K562 (cell line): ENCODE data around the gene PLP2. TPM values are rescaled to one million over a fixed set of nuclear protein-coding genes. Genes with fewer than 3 reads are reported as not detected.

Experiments
- ATAC-seq: fragments of 200-7000 bp; cut with Tn5 transposase; 3 replicates; pipeline ENCODE4 v1.9.1; 2020; ENCODE audit warnings: moderate library complexity
- BruUV-seq: library from RNA; stranded (reverse); fragments of 400-500 nt; replicated peaks from 2 replicates; lab custom pipeline; 2021; lab: Mats Ljungman, UMichigan
- CTCF ChIA-PET: fragments of 300-600 bp; formaldehyde crosslinking; extraction: SDS; loops from one replicate; lab custom pipeline; 2021; ENCODE audit warnings: low intra/inter-chr PET ratio; lab: Yijun Ruan, JAX
- POLR2A ChIA-PET: fragments of 300-600, 350-650 bp; sonication (Branson Sonifier 250); formaldehyde crosslinking; extraction: SDS; loops from one replicate; lab custom pipeline; 2021; ENCODE audit warnings: antibody characterized with exemption, inconsistent platforms; lab: Yijun Ruan, JAX
- DNase-seq, 4 experiments: peaks; one replicate each; pipeline versions ENCODE4 v3.0.0 to v3.0.0-alpha.2; 2011 to 2018; ENCODE audit warnings: low spot score in 3 of 4, mixed read lengths in 3 of 4; ENCODE audit errors: extremely low read depth in 1 of 4
- FAIRE-seq: peaks from 2 replicates; lab custom pipeline; 2011; peaks lifted over from hg19 to GRCh38; lab: Jason Lieb, UNC
- H2AFZ ChIP-seq: 2 replicates; pipeline ENCODE4 v1.6.0; 2011; ENCODE audit warnings: low read depth, low read length, control low read depth, inconsistent platforms
- H3K27ac ChIP-seq: fragments of 200-600 bp; 3 replicates; pipeline ENCODE4 v1.8.0; 2011; ENCODE audit warnings: low read depth, mild to moderate bottlenecking, control low read depth, inconsistent platforms, low read length, moderate library complexity, mixed read lengths; ENCODE audit errors: extremely low read depth
- H3K27me3 ChIP-seq, 2 experiments: fragments of 300-600 bp in 1 of 2; 2 replicates in 1 of 2; 3 replicates in 1 of 2; pipeline versions ENCODE4 v1.6.0 to v1.8.0; 2011; ENCODE audit warnings: inconsistent platforms in 2 of 2, low read length in 2 of 2, mild to moderate bottlenecking in 1 of 2, mixed read lengths in 1 of 2, moderate library complexity in 1 of 2; ENCODE audit not compliant: control insufficient read depth in 2 of 2, insufficient read depth in 2 of 2
- H3K36me3 ChIP-seq: fragments of 300-600 bp; 3 replicates; pipeline ENCODE4 v1.8.0; 2011; ENCODE audit warnings: mild to moderate bottlenecking, low read length, inconsistent platforms; ENCODE audit not compliant: control insufficient read depth, insufficient read depth
- H3K4me1 ChIP-seq, 2 experiments: fragments of 200-600 bp in 1 of 2; replicated peaks in 1 of 2; 2 replicates in 1 of 2; 3 replicates in 1 of 2; pipeline versions ENCODE4 v1.5.1 to v1.8.0; 2011; ENCODE audit warnings: inconsistent platforms in 2 of 2, low read length in 2 of 2, mild to moderate bottlenecking in 1 of 2, mixed read lengths in 1 of 2, moderate library complexity in 1 of 2; ENCODE audit not compliant: control insufficient read depth in 2 of 2, insufficient read depth in 2 of 2
- H3K4me2 ChIP-seq: 2 replicates; pipeline ENCODE4 v1.6.1; 2011; ENCODE audit warnings: low read length, control low read depth, inconsistent platforms, mixed read lengths; ENCODE audit not compliant: insufficient read depth
- H3K4me3 ChIP-seq: fragments of 200-600 bp; sonication (generic), shearing (Covaris generic); 2 replicates; pipeline ENCODE4 v1.5.1; 2016; ENCODE audit warnings: control low read depth, inconsistent platforms
- H3K79me2 ChIP-seq: fragments of 200-600 bp; 3 replicates; pipeline ENCODE4 v1.8.0; 2011; ENCODE audit warnings: low read length, inconsistent platforms; ENCODE audit not compliant: control insufficient read depth, insufficient read depth
- H3K9ac ChIP-seq, 2 experiments: 2 replicates each; pipeline versions ENCODE4 v1.6.0 to v1.6.1; 2011; ENCODE audit warnings: low read depth in 2 of 2, low read length in 2 of 2, control low read depth in 1 of 2, inconsistent platforms in 1 of 2, mild to moderate bottlenecking in 1 of 2, mixed read lengths in 1 of 2; ENCODE audit not compliant: insufficient read depth in 1 of 2
- H3K9me1 ChIP-seq: one replicate; pipeline ENCODE4 v1.6.0; 2011; ENCODE audit warnings: inconsistent platforms, mild to moderate bottlenecking, low read length, moderate library complexity; ENCODE audit not compliant: control insufficient read depth, insufficient read depth
- H3K9me3 ChIP-seq: replicated peaks from 2 replicates; pipeline ENCODE4 v1.5.1; 2011; ENCODE audit warnings: low read depth, low read length, inconsistent platforms; ENCODE audit not compliant: control insufficient read depth, insufficient read depth
- H4K20me1 ChIP-seq: replicated peaks from 2 replicates; pipeline ENCODE4 v1.6.1; 2011; ENCODE audit warnings: low read length, inconsistent platforms, mixed read lengths; ENCODE audit not compliant: control insufficient read depth, insufficient read depth
- IFI16 ChIP-seq: fragments of 250-450 bp; sonication (Bioruptor Pico); IDR thresholded peaks from 2 replicates; pipeline ENCODE4 v2.1.2; 2022; ENCODE audit warnings: mild to moderate bottlenecking, inconsistent platforms
- NR2C1 ChIP-seq, 2 experiments: fragments of 450-650 bp; IDR thresholded peaks; 2 replicates each; pipeline ENCODE4 v1.6.1; 2017; ENCODE audit warnings: mild to moderate bottlenecking in 2 of 2, antibody characterized with exemption in 1 of 2, inconsistent platforms in 1 of 2, missing compliant biosample characterization in 1 of 2, missing genetic modification characterization in 1 of 2
- SFPQ ChIP-seq: fragments of 200-400 bp; formaldehyde crosslinking; IDR thresholded peaks from 2 replicates; pipeline ENCODE4 v1.6.1; 2017; ENCODE audit warnings: mild to moderate bottlenecking, low read depth, low read length, moderate library complexity
- TEAD2 ChIP-seq: fragments of 450-650 bp; IDR thresholded peaks from 2 replicates; pipeline ENCODE4 v1.6.1; 2016; ENCODE audit warnings: missing genetic modification characterization, control low read depth, missing compliant biosample characterization
- WGBS: fragments of 100-300 bp; shearing (Covaris generic); methylation state at CpG from one replicate; pipeline ENCODE4 v1.1.6; 2016; ENCODE audit warnings: low coverage, mixed read lengths; ENCODE audit not compliant: insufficient coverage; ENCODE audit errors: missing lambda C conversion rate; 5-methylcytosine and 5-hydroxymethylcytosine counted together
- in situ Hi-C: fragments of 300-500 bp; cut with MboI; formaldehyde crosslinking; loops from 4 replicates; pipeline ENCODE4 v1.15.0; 2018; ENCODE audit warnings: inconsistent platforms, mixed read lengths
- intact Hi-C: fragments of 100-400 bp; cut with micrococcal nuclease; formaldehyde crosslinking; loops from 2 replicates; pipeline ENCODE4 v1.14.2; 2022
- polyA plus RNA-seq, 8 experiments: library from polyadenylated mRNA; depleted of rRNA in 4 of 8; stranded (reverse) in 5 of 8; unstranded in 3 of 8; fragments of >200 nt; fragmentation: Nextera tagmentation in 2 of 8; fragmentation: Illumina TruSeq in 1 of 8; extraction: Ambion mirVana in 2 of 8; extraction: Trizol in 1 of 8; gene quantifications; 2 replicates each; pipeline versions ENCODE4 v1.2.1 to v1.2.3, GENCODE V29; 2011 to 2014; ENCODE audit warnings: inconsistent platforms in 1 of 8, missing spikeins in 1 of 8
- total RNA-seq, 7 experiments: library from RNA; depleted of rRNA in 6 of 7; stranded (reverse); fragments of >200 nt in 6 of 7; fragmentation: Illumina TruSeq in 2 of 7; extraction: Trizol in 2 of 7; gene quantifications; 2 replicates each; pipeline versions ENCODE4 v1.2.1 to v1.2.3, GENCODE V29; 2011 to 2021; ENCODE audit warnings: low replicate concordance in 1 of 7

The PLP2 gene
- total and polyA plus RNA-seq, 9 of the 15 experiments (the other 6 are each of a cell fraction or from before 2014, with no cell fraction given): 34.7 to 236 (median 112) TPM

GRCh38 chrX:49179358-49179757, 7.7 kb downstream of the PLP2 start:
- DNase-seq (no peak), ATAC-seq (no peak), FAIRE-seq (no peak)
- Histone ChIP-seq H3K9me1 (peaks cover 3% of the 10 kb centered on the region), H3K36me3 (peaks cover 86% of the 10 kb centered on the region; the same call in 2 of the 3 replicates), H3K4me1 (peaks cover 25 to 54% of the 10 kb centered on the region in 2 experiments), H3K27me3 (no peaks in the 10 kb centered on the region), H3K4me3 (no peak overlapping the region), H3K4me2 (no peak overlapping the region), H3K9ac (no peak overlapping the region), H3K79me2 (peaks cover 19% of the 10 kb centered on the region), H3K9me3 (no peaks in the 10 kb centered on the region), H4K20me1 (peaks cover 9% of the 10 kb centered on the region), H3K27ac (no peak overlapping the region), H2AFZ (no peak overlapping the region)
- in situ Hi-C loops: no loop called here
- intact Hi-C loops: loop anchor here (5.0 to 10.0 kb wide), 3 partner anchors 137 to 375 kb away; partner anchors contain the start of genes HDAC6, OTUD5 and TFE3
- 100% methylated on average over 1 of the region's 2 CpGs for WGBS
- BruUV-seq: no TSS peak
- ChIA-PET POLR2A (no interaction called here), CTCF (no interaction called here)
- TF ChIP-seq TEAD2 (tag) (no peak), IFI16 (CRISPR knock-in tag) (no peak), NR2C1 (IDR thresholded peaks at IDR 0.05) (no peak), NR2C1 (tag; IDR thresholded peaks at IDR 0.05) (no peak), SFPQ (no peak)
